Small intestine (tissue), 16 donors: ENCODE measurements around the gene ZPR1. TPM values are rescaled to one million over a fixed set of nuclear protein-coding genes. Genes with fewer than 3 reads are reported as not detected.
"Not testable (repeated sequence)": the region's sequence is repeated elsewhere in the genome, so short reads cannot be mapped to it uniquely, and the experiment has no call there.

Experiments used
- DNase-seq, 2 donors: peaks; one replicate each; pipeline versions ENCODE4 v3.0.0 to v3.0.0-alpha.2; 2013
- FAIRE-seq: peaks from 2 replicates; lab custom pipeline; 2012; peaks lifted over from hg19 to GRCh38; lab: Jason Lieb, UNC
- H3K27ac ChIP-seq, 3 donors: one replicate each; pipeline ENCODE4 v1.5.1; 2013; ENCODE audit warnings: low read length in 2 of 3, mild to moderate bottlenecking in 2 of 3, control low read depth in 1 of 3, inconsistent platforms in 1 of 3, low read depth in 1 of 3, moderate library complexity in 1 of 3
- H3K27me3 ChIP-seq, 3 donors: one replicate each; pipeline ENCODE4 v1.6.1; 2013; ENCODE audit warnings: low read length in 3 of 3, inconsistent platforms in 1 of 3; ENCODE audit not compliant: control insufficient read depth in 3 of 3, insufficient read depth in 3 of 3
- H3K36me3 ChIP-seq, 3 donors: one replicate each; pipeline ENCODE4 v1.6.1; 2013; ENCODE audit warnings: low read length in 3 of 3, inconsistent platforms in 1 of 3, low read depth in 1 of 3, mild to moderate bottlenecking in 1 of 3, moderate library complexity in 1 of 3; ENCODE audit not compliant: control insufficient read depth in 3 of 3, insufficient read depth in 2 of 3
- H3K4me1 ChIP-seq, 3 donors: one replicate each; pipeline ENCODE4 v1.6.1; 2013; ENCODE audit warnings: low read length in 2 of 3, inconsistent platforms in 1 of 3, low read depth in 1 of 3, mild to moderate bottlenecking in 1 of 3, moderate library complexity in 1 of 3; ENCODE audit not compliant: control insufficient read depth in 3 of 3, insufficient read depth in 2 of 3
- H3K4me3 ChIP-seq, 3 donors: one replicate each; pipeline ENCODE4 v1.5.1; 2013; ENCODE audit warnings: low read length in 3 of 3, control low read depth in 1 of 3, inconsistent platforms in 1 of 3, low read depth in 1 of 3, mild to moderate bottlenecking in 1 of 3, moderate library complexity in 1 of 3
- H3K9me3 ChIP-seq, 2 donors: one replicate each; pipeline ENCODE4 v1.6.1; 2013; ENCODE audit warnings: low read depth in 1 of 2, low read length in 1 of 2; ENCODE audit not compliant: control insufficient read depth in 2 of 2, insufficient read depth in 1 of 2
- WGBS, 3 donors: extraction: QIAGEN DNeasy Blood & Tissue Kit; methylation state at CpG; one replicate each; pipeline ENCODE4 v1.1.7; 2013; 5-methylcytosine and 5-hydroxymethylcytosine counted together
- long read RNA-seq, 10 donors: transcript quantifications; one replicate each; lab custom pipeline, GENCODE V29; 2026
- polyA plus RNA-seq, 4 donors: library from polyadenylated mRNA; stranded (reverse) in 3 of 4; unstranded in 1 of 4; fragments of 200-250 nt in 3 of 4; fragments of 120-200 nt in 1 of 4; gene quantifications; one replicate each; pipeline versions ENCODE4 v1.2.1 to v1.2.3, GENCODE V29; 2013
- donor health status: healthy with polysubstance abuse.
- donor health status: control.
- donor health status: control.
- donor health status: Bipolar disorder and iron deficiency.
- donor health status: healthy.

The ZPR1 gene
- 10 to 100 TPM; 24.5 to 42.9 (median 28.2) TPM for polyA plus RNA-seq
- long read RNA-seq, donor 1, full-length matches to known transcripts: 12 of 12 reads
- long read RNA-seq, donor 1, partial matches to known transcripts: 0 of 12 reads
- long read RNA-seq, donor 1, other reads (novel, unspliced or antisense): 0 of 12 reads
- long read RNA-seq, donor 2, full-length matches to known transcripts: 5 of 5 reads
- long read RNA-seq, donor 2, partial matches to known transcripts: 0 of 5 reads
- long read RNA-seq, donor 2, other reads (novel, unspliced or antisense): 0 of 5 reads
- long read RNA-seq, donor 3, full-length matches to known transcripts: 3 of 10 reads
- long read RNA-seq, donor 3, partial matches to known transcripts: 7 of 10 reads
- long read RNA-seq, donor 3, other reads (novel, unspliced or antisense): 0 of 10 reads
- long read RNA-seq, donor 4: 0 reads
- long read RNA-seq, donor 5, full-length matches to known transcripts: 3 of 3 reads
- long read RNA-seq, donor 5, partial matches to known transcripts: 0 of 3 reads
- long read RNA-seq, donor 5, other reads (novel, unspliced or antisense): 0 of 3 reads
- long read RNA-seq, donor 6, full-length matches to known transcripts: 6 of 6 reads
- long read RNA-seq, donor 6, partial matches to known transcripts: 0 of 6 reads
- long read RNA-seq, donor 6, other reads (novel, unspliced or antisense): 0 of 6 reads
- long read RNA-seq, donor 7: 0 reads
- long read RNA-seq, donor 8: 0 reads
- long read RNA-seq, donor 9, full-length matches to known transcripts: 1 of 1 reads
- long read RNA-seq, donor 9, partial matches to known transcripts: 0 of 1 reads
- long read RNA-seq, donor 9, other reads (novel, unspliced or antisense): 0 of 1 reads
- long read RNA-seq, donor 10, full-length matches to known transcripts: 10 of 10 reads
- long read RNA-seq, donor 10, partial matches to known transcripts: 0 of 10 reads
- long read RNA-seq, donor 10, other reads (novel, unspliced or antisense): 0 of 10 reads

- H3K36me3 ChIP-seq: peaks cover 11 to 28% (median 15%) of the 10 kb centered on the region in 3 donors
- FAIRE-seq (no peak), DNase-seq (peak; percentile 88 to 94)
- peaks cover 6 to 38% (median 8%) of the 10 kb centered on the region in 3 donors for H3K4me1 ChIP-seq
- peak within 1 kb of the TSS; percentile 79 to 92 (median 84) for H3K27ac ChIP-seq
- H3K9me3 ChIP-seq: no peaks in the 10 kb centered on the region
- H3K4me3 ChIP-seq: peak within 1 kb of the TSS; percentile 86 to 89 (median 87)
- H3K27me3 ChIP-seq: no peaks in the 10 kb centered on the region
- 0 to 1% (median 1%) methylated on average over 45 to 56 of the region's 56 CpGs for WGBS, 3 donors
Measured at GRCh38 chr11:116787786-116788486, at the start of gene ZPR1. Gene ZPR1 (minus strand): TSS chr11:116788023. CDS start chr11:116787990, 33 bp downstream.

- H3K9me3 ChIP-seq: no peaks in the 10 kb centered on the region
- H3K36me3 ChIP-seq: peaks cover 0 to 50% (median 0%) of the 10 kb centered on the region in 3 donors
- H3K27ac ChIP-seq: peak overlapping the region; percentile 75 to 94 (median 93)
- H3K27me3 ChIP-seq: no peaks in the 10 kb centered on the region
- peaks cover 0 to 77% (median 5%) of the 10 kb centered on the region in 3 donors for H3K4me1 ChIP-seq
- H3K4me3 ChIP-seq: peak overlapping the region in 2 of 3 donors; percentile 53 to 69
- no peak for DNase-seq
- 87 to 95% (median 89%) methylated on average over 7 of the region's 7 CpGs for WGBS, 3 donors
- no peak for FAIRE-seq
Measured at GRCh38 chr11:116836632-116836991, 48.8 kb upstream of the ZPR1 start.

GRCh38 chr11:116835791-116836631, 48.2 kb upstream of the ZPR1 start:
- FAIRE-seq (no peak), DNase-seq (peak; percentile 93 to 94)
- Histone ChIP-seq H3K27me3 (no peaks in the 10 kb centered on the region), H3K36me3 (peaks cover 0 to 51% (median 0%) of the 10 kb centered on the region in 3 donors), H3K9me3 (no peaks in the 10 kb centered on the region), H3K4me3 (peak overlapping the region in 2 of 3 donors; percentile 53 to 69), H3K27ac (peak overlapping the region; percentile 75 to 94 (median 93)), H3K4me1 (peaks cover 0 to 74% (median 5%) of the 10 kb centered on the region in 3 donors)
- 13 to 20% (median 16%) methylated on average over 50 to 57 of the region's 57 CpGs for WGBS, 3 donors

GRCh38 chr11:116835042-116835772, 47.4 kb upstream of the ZPR1 start:
- no peak for FAIRE-seq
- Histone ChIP-seq H3K27me3 (no peaks in the 10 kb centered on the region), H3K4me1 (peaks cover 0 to 74% (median 5%) of the 10 kb centered on the region in 3 donors), H3K9me3 (no peaks in the 10 kb centered on the region), H3K27ac (peak overlapping the region; percentile 75 to 94 (median 93)), H3K36me3 (peaks cover 0 to 51% (median 0%) of the 10 kb centered on the region in 3 donors), H3K4me3 (peak overlapping the region in 2 of 3 donors; percentile 53 to 69)
- WGBS, 3 donors: 45 to 80% (median 68%) methylated on average over 27 to 28 of the region's 28 CpGs
- peak in 1 of 2 donors; percentile 55 for DNase-seq

- not testable (repeated sequence) for H3K27me3 ChIP-seq, FAIRE-seq, H3K9me3 ChIP-seq
- WGBS, 3 donors: 78 to 84% (median 84%) methylated on average over 13 of the region's 13 CpGs
- H3K36me3 ChIP-seq: peaks cover 0 to 51% (median 0%) of the 10 kb centered on the region in 3 donors
- H3K4me1 ChIP-seq: peaks cover under 1 to 75% (median 5%) of the 10 kb centered on the region in 3 donors
- peak overlapping the region; percentile 75 to 94 (median 93) for H3K27ac ChIP-seq
- peak in 1 of 2 donors; percentile 39 for DNase-seq
- peak overlapping the region in 1 of 3 donors; percentile 69 for H3K4me3 ChIP-seq
Measured at GRCh38 chr11:116834535-116835041, 46.8 kb upstream of the ZPR1 start.

GRCh38 chr11:116833816-116834534, 46.2 kb upstream of the ZPR1 start:
- DNase-seq: peak in 1 of 2 donors; percentile 47
- Histone ChIP-seq H3K4me1 (peaks cover 4 to 73% (median 7%) of the 10 kb centered on the region in 3 donors), H3K36me3 (peaks cover 0 to 51% (median 0%) of the 10 kb centered on the region in 3 donors), H3K27ac (peak overlapping the region in 2 of 3 donors; percentile 68 to 93), H3K9me3 (no peaks in the 10 kb centered on the region), H3K4me3 (no peak overlapping the region), H3K27me3 (no peaks in the 10 kb centered on the region)
- no peak for FAIRE-seq
- 74 to 91% (median 77%) methylated on average over 14 of the region's 14 CpGs for WGBS, 3 donors
